ENCODE results near the gene ITPRID2.

The ITPRID2 gene

GRCh38 chr2:181891258-181891965 lies at the start of gene ITPRID2:
Gene ITPRID2, plus strand, starts transcription at chr2:181891730. Its CDS starts 337 bp downstream, at chr2:181892067.
- peak; percentile 46 for DNase-seq (ENCODE audit: low read depth)

DNA sequence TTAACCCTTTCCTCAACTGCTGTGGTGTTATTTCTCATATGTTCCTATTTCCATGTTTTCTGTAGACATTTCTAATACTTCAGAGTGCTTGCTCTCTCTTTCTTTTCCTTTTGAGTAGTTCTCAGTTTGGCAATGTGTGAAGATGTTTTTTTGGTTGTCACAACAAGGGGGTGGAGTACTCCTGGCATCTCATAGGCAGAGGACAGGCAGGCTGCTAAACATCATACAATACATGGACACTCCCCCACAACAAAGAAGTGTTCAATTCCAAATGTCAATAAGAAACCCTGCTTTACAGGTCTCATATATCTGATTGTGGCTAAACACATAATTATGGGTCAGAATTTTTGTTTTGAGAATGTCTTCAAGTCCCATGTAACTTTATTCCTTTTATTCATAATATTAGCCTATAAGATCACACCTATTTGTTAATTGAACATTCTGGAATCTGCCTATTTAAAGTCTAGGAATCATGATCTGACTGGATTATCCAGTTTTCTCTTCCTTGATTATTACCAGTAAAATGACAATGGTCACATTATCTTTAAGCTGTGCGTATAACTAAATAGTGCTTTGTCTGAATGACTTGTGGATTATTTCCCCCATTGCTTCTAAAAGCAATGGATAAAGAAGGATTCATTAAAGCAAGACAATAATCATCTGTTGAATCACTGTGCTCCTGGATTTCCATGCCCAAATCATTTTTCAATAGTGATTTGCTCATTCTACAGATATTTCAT lies 46.8 kb upstream of the ITPRID2 start:
- DNase-seq (ENCODE audit: low read depth), result no peak

DNA sequence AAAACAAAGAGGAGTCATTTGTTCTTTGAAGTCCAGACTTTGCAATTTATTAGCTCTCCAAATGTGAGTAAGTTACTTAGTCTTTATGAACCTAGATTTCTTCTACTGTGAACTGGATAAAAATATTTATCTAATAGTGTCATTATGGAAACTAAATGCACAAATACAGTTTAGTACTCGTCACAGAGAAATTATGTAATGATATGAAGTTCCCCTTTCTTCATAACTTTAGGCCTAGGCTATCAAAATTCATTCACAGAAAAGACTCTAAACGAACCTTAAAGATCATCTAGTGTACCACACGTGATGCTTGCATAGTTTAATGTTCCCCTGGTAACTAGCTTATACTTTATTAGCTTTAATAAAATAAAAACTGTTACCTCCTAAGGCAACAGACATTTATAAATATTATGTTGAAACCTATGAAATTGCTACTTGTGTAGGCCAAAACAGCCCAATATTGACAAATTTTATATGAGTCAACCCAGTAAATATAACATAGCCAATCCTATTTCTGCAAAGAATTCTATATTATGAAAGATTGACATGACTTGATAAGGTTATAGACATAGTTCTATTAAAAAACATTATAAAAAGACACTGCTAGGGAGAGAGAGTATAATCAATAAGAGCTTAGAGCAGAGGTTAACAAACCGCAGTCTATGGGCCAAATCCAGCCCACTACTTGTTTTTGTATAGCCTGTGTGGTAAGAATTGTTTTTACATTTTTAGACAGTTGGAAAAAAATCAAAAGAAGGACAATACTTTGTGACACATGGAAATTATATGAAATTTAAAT lies 44.9 kb upstream of the ITPRID2 start:
- no peak for DNase-seq (ENCODE audit: low read depth)

DNA sequence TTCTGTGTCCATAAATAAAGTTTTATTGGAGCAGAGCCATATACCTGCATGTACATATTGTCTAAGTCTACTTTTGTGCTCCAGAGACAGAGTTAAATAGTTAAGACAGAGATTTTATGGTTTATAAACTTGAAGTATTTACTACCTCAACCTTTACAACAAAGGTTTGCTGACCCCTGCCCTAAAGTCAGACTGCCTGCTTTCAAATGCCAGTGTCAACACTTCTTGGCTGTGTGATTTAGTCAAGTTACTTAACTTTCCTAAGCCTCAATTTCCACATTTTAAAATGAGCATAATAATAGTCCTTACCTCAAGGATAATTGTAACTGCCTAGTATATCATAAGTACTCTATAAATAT lies 44.4 kb upstream of the ITPRID2 start:
- no peak for DNase-seq (ENCODE audit: low read depth)

GRCh38 chr2:181847702-181848101 lies 43.8 kb upstream of the ITPRID2 start:
- no peak for DNase-seq (ENCODE audit: low read depth)

DNA sequence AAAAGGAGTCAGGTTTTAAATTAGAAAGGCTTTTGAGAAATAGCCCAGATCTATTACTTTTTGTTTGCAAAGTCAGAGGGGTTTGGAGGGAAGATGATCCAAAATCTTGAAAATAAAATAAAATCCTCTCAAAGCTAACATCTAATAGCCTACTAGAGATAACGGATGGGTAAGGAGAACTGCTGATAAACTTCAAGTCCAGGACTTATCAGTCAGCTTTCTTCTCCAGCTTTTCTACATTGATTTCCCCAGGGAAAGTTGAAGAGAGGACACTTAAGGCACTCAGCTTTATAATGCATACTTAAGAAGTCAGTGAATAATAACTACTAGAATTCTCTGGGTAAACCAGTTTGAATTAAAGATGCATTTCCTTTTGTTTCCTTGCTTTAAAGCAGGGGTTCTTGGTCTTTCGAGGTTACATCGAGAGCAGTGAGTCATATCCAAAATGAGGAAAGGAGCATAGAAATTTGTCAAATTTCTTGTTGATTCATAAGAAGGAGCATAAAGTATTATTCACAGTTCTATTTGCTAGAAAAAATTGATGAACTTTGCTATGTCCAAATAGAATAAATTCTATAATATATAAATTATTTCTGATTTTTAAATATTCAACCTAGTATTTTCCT lies 43.2 kb upstream of the ITPRID2 start:
- no peak for DNase-seq (ENCODE audit: low read depth)

- no peak for DNase-seq (ENCODE audit: low read depth)
Measured at GRCh38 chr2:181849601-181850000, 41.9 kb upstream of the ITPRID2 start.

GRCh38 chr2:181850936-181851560 lies 40.5 kb upstream of the ITPRID2 start:
- DNase-seq (ENCODE audit: low read depth), result no peak

GRCh38 chr2:181851726-181852125 lies 39.8 kb upstream of the ITPRID2 start:
- no peak for DNase-seq (ENCODE audit: low read depth)

- DNase-seq (ENCODE audit: low read depth), result no peak
Measured at GRCh38 chr2:181853696-181854095, 37.8 kb upstream of the ITPRID2 start.

GRCh38 chr2:181857483-181857882 lies 34.0 kb upstream of the ITPRID2 start:
- no peak for DNase-seq (ENCODE audit: low read depth)

GRCh38 chr2:181858600-181858999 lies 32.9 kb upstream of the ITPRID2 start:
- no peak for DNase-seq (ENCODE audit: low read depth)

DNA sequence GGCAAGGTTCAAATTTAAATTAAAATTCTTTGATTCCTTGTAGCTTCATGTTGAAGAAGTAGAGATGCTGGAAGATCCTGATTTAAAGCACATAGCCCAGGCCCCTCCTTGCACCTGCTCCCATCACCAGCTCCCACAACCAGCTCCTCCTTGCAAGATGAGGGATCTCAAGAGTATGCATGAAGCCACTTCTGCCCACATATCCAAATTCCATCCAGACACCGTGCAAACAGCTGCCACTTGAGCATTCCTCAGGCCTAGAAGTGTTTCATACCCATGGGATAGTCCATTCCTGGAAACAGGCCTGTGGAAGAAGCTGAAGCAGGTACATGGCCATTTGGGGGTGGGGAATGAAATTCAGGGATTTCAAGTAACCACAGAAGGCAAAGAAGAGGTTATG lies 32.4 kb upstream of the ITPRID2 start:
- no peak for DNase-seq (ENCODE audit: low read depth)

- DNase-seq (ENCODE audit: low read depth), result no peak
Measured at GRCh38 chr2:181859803-181860202, 31.7 kb upstream of the ITPRID2 start.

DNA sequence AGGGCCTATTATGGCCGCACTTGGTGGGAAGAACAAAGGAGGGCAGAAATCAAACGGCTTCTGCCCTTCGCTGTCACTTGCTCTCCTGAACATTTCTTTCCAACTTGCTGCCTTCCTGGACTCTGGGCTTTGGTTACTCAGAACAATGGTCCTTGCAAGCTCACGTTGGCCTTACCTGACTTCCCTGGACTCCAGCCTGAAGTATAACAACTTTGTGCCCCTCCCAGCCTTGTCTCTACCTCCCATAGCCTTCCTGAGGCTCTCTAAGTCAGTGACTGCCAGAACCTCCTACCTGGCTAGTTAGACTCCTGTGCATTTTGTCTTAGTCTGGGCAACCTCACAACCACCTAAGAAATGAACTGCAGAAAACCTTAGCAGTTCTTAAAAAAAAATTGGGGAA lies 30.2 kb upstream of the ITPRID2 start:
- no peak for DNase-seq (ENCODE audit: low read depth)

DNA sequence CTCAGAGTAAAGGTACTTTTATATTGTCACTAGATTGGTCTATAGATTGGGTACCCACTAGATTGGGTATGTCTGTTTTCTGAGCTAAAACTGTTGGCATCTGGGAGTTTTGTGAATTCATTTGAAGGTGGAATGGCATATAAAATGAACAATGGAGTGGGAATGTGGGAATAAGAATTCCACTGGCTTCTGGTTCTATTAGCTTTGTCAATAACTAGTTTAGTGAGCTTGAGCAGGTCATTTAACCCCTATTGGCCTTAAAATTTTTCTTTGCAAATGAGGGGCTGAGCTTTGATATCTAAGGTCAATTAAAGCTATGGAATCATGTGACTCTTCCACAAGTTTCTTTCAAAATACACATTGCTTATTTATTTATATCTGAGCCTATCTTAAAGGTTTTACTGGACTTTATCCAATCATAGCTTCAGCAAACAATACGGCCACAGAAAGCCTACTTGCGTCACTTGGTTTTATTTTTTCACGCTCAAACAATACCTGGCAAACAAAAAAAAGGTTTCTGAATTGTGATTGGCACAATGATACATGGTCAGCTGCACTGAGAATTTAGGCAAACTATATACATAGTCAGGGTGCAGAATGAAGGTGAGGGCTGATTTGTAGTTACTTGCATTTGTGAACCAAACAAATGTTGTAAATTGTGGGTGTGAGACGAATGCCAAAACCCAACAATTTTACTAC lies 28.8 kb upstream of the ITPRID2 start:
- no peak for DNase-seq (ENCODE audit: low read depth)

GRCh38 chr2:181872178-181872577 lies 19.4 kb upstream of the ITPRID2 start:
- DNase-seq (ENCODE audit: low read depth), result no peak

DNA sequence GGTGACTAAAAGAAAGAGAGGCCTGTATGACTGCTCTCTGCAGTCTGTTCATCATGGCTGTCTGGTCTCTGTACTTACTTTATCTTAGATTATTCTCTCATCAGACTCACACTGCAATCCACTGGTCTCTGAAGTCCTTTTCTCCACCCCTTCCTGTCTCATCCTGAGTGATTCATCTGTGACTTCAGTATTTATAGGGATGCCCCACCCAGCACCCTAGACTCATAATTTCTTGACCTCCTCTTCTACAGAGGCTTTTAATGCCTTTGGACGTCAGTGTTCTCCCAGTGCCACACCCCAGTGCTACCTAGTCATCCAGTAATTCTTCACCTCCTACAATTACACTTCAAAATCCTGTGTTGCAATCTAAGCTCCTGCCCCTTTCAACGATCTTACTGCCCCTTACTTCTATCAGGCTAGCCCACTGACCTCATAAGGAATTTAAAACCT lies 14.9 kb upstream of the ITPRID2 start:
- no peak for DNase-seq (ENCODE audit: low read depth)

- DNase-seq (ENCODE audit: low read depth), result no peak
Measured at GRCh38 chr2:181877181-181877664, 14.3 kb upstream of the ITPRID2 start.

- no peak for DNase-seq (ENCODE audit: low read depth)
Measured at GRCh38 chr2:181878448-181878847, 13.1 kb upstream of the ITPRID2 start.

- no peak for DNase-seq (ENCODE audit: low read depth)
Measured at GRCh38 chr2:181879295-181879694, 12.2 kb upstream of the ITPRID2 start.
